HEK293 (cell line): ENCODE data around the gene CCL16.
A peak's percentile ranks its signal among the peaks of the same experiment; 100 is the strongest.

Source experiments
- CTCF ChIA-PET: fragments of 350-600 bp; formaldehyde crosslinking; extraction: SDS; loops from one replicate; lab custom pipeline; 2021; ENCODE audit warnings: antibody characterized with exemption; lab: Yijun Ruan, JAX
- POLR2A ChIA-PET: fragments of 300-600 bp; formaldehyde crosslinking; extraction: SDS; loops from one replicate; lab custom pipeline; 2020; ENCODE audit warnings: antibody characterized with exemption, inconsistent platforms; lab: Yijun Ruan, JAX
- H3K27ac ChIP-seq: fragments of 200-500 bp; sonication (Bioruptor generic); 2 replicates; pipeline ENCODE4 v1.5.1; 2014; ENCODE audit warnings: low read depth, low read length, control low read depth, inconsistent platforms; ENCODE audit errors: extremely low read depth
- H3K36me3 ChIP-seq, 2 experiments: fragments of 200-500 bp in 1 of 2; sonication (Bioruptor generic) in 1 of 2; 1 replicate in 1 of 2; 2 replicates in 1 of 2; pipeline ENCODE4 v1.5.1; 2014 to 2017; ENCODE audit warnings: inconsistent platforms in 2 of 2, low read length in 2 of 2; ENCODE audit not compliant: control insufficient read depth in 2 of 2, insufficient read depth in 1 of 2
- H3K4me1 ChIP-seq: fragments of 200-500 bp; sonication (Bioruptor generic); 2 replicates; pipeline ENCODE4 v1.5.1; 2014; ENCODE audit warnings: mild to moderate bottlenecking, low read length, inconsistent platforms; ENCODE audit not compliant: control insufficient read depth, insufficient read depth
- H3K4me3 ChIP-seq: 2 replicates; pipeline ENCODE4 v1.5.1; 2011; ENCODE audit warnings: low read depth, mild to moderate bottlenecking, control low read depth, low read length, moderate library complexity
- H3K9me3 ChIP-seq: fragments of 200-500 bp; sonication (Bioruptor generic); 2 replicates; pipeline ENCODE4 v1.5.1; 2014; ENCODE audit warnings: low read depth, low read length, inconsistent platforms; ENCODE audit not compliant: control insufficient read depth, insufficient read depth
- BCL11B ChIP-seq: fragments of 450-650 bp; formaldehyde crosslinking; IDR thresholded peaks from 2 replicates; pipeline ENCODE4 v1.5.1; 2016; ENCODE audit warnings: low read depth, missing biosample characterization, missing genetic modification characterization
- EGR2 ChIP-seq: fragments of 450-650 bp; formaldehyde crosslinking; IDR thresholded peaks from 2 replicates; pipeline ENCODE4 v1.5.1; 2016; ENCODE audit warnings: low read depth, missing biosample characterization, missing genetic modification characterization
- GLI2 ChIP-seq: fragments of 450-650 bp; formaldehyde crosslinking; IDR thresholded peaks from 2 replicates; pipeline ENCODE4; 2017; ENCODE audit warnings: missing biosample characterization, missing genetic modification characterization, low read depth, borderline replicate concordance
- KLF9 ChIP-seq: fragments of 450-650 bp; formaldehyde crosslinking; IDR thresholded peaks from 2 replicates; pipeline ENCODE4 v1.5.1; 2016; ENCODE audit warnings: missing biosample characterization, missing genetic modification characterization, low read depth
- MZF1 ChIP-seq: fragments of 450-650 bp; formaldehyde crosslinking; IDR thresholded peaks from 2 replicates; pipeline ENCODE4 v1.5.1; 2017; ENCODE audit warnings: missing biosample characterization, missing genetic modification characterization, borderline replicate concordance
- OVOL3 ChIP-seq: fragments of 450-650 bp; formaldehyde crosslinking; IDR thresholded peaks from 2 replicates; pipeline ENCODE4 v1.5.1; 2016; ENCODE audit warnings: missing biosample characterization, missing genetic modification characterization
- ZBTB20 ChIP-seq: fragments of 450-650 bp; formaldehyde crosslinking; IDR thresholded peaks from 2 replicates; pipeline ENCODE4 v1.5.1; 2016; ENCODE audit warnings: missing biosample characterization, missing genetic modification characterization
- ZIC2 ChIP-seq: fragments of 450-650 bp; formaldehyde crosslinking; IDR thresholded peaks from 2 replicates; pipeline ENCODE4 v1.5.1; 2016; ENCODE audit warnings: missing biosample characterization, missing genetic modification characterization
- ZNF133 ChIP-seq: fragments of 450-650 bp; formaldehyde crosslinking; IDR thresholded peaks from 2 replicates; pipeline ENCODE4 v1.5.1; 2016; ENCODE audit warnings: missing biosample characterization, missing genetic modification characterization
- ZNF202 ChIP-seq: fragments of 450-650 bp; formaldehyde crosslinking; IDR thresholded peaks from 2 replicates; pipeline ENCODE4 v1.5.1; 2016; ENCODE audit warnings: missing biosample characterization, missing genetic modification characterization, borderline replicate concordance
- ZNF211 ChIP-seq: fragments of 450-650 bp; formaldehyde crosslinking; IDR thresholded peaks from 2 replicates; pipeline ENCODE4 v1.5.1; 2016; ENCODE audit warnings: low read depth, missing biosample characterization, missing genetic modification characterization
- ZNF274 ChIP-seq, 2 experiments: fragments of 200-500 bp in 1 of 2; fragments of 450-650 bp in 1 of 2; sonication (Bioruptor generic) in 1 of 2; formaldehyde crosslinking in 1 of 2; IDR thresholded peaks; 2 replicates each; pipeline versions ENCODE4 v1.5.1 to v1.6.1; 2014 to 2016; ENCODE audit warnings: borderline replicate concordance in 1 of 2, inconsistent platforms in 1 of 2, low read length in 1 of 2, missing biosample characterization in 1 of 2, missing genetic modification characterization in 1 of 2
- ZNF416 ChIP-seq: fragments of 450-650 bp; formaldehyde crosslinking; IDR thresholded peaks from 2 replicates; pipeline ENCODE4 v1.5.1; 2016; ENCODE audit warnings: missing biosample characterization, missing genetic modification characterization
- ZNF48 ChIP-seq: fragments of 450-650 bp; formaldehyde crosslinking; IDR thresholded peaks from 2 replicates; pipeline ENCODE4 v1.5.1; 2016; ENCODE audit warnings: missing biosample characterization, missing genetic modification characterization
- ZNF561 ChIP-seq: fragments of 450-650 bp; IDR thresholded peaks from 2 replicates; pipeline ENCODE4 v1.5.1; 2018; ENCODE audit warnings: missing biosample characterization, missing genetic modification characterization, borderline replicate concordance
- ZNF610 ChIP-seq: fragments of 450-650 bp; formaldehyde crosslinking; IDR thresholded peaks from 2 replicates; pipeline ENCODE4 v1.5.1; 2016; ENCODE audit warnings: missing biosample characterization, missing genetic modification characterization, borderline replicate concordance
- ZNF660 ChIP-seq: fragments of 450-650 bp; IDR thresholded peaks from 2 replicates; pipeline ENCODE4 v1.5.1; 2018; ENCODE audit warnings: missing biosample characterization, mild to moderate bottlenecking, missing genetic modification characterization
- ZNF792 ChIP-seq: fragments of 450-650 bp; formaldehyde crosslinking; IDR thresholded peaks from 2 replicates; pipeline ENCODE4 v1.5.1; 2016; ENCODE audit warnings: missing biosample characterization, missing genetic modification characterization
- ZNF837 ChIP-seq: fragments of 450-650 bp; formaldehyde crosslinking; IDR thresholded peaks from 2 replicates; pipeline ENCODE4 v1.5.1; 2016; ENCODE audit warnings: missing biosample characterization, missing genetic modification characterization
- ZXDB ChIP-seq: fragments of 450-650 bp; formaldehyde crosslinking; IDR thresholded peaks from 2 replicates; pipeline ENCODE4 v1.5.1; 2016; ENCODE audit warnings: missing biosample characterization, missing genetic modification characterization
- TF ChIP-seq, protein P1 (sequence below): fragments of 450-650 bp; formaldehyde crosslinking; IDR thresholded peaks from 2 replicates; pipeline ENCODE4 v1.5.1; 2016; ENCODE audit warnings: missing biosample characterization, missing genetic modification characterization
- TF ChIP-seq, protein P2 (sequence below): fragments of 450-650 bp; formaldehyde crosslinking; conservative IDR thresholded peaks from 2 replicates; pipeline ENCODE4 v1.5.1; 2016; ENCODE audit warnings: low read depth, missing biosample characterization, missing genetic modification characterization
- TF ChIP-seq, protein P3 (sequence below): fragments of 450-650 bp; formaldehyde crosslinking; IDR thresholded peaks from 2 replicates; pipeline ENCODE4 v1.5.1; 2017; ENCODE audit warnings: missing biosample characterization, missing genetic modification characterization

The CCL16 gene

GRCh38 chr17:35977509-35977908 lies 3.8 kb downstream of the CCL16 start:
- Histone ChIP-seq H3K4me3 (no peak overlapping the region), H3K36me3 (no peaks in the 10 kb centered on the region), H3K27ac (no peak overlapping the region), H3K9me3 (no peaks in the 10 kb centered on the region), H3K4me1 (no peaks in the 10 kb centered on the region)
- ChIA-PET CTCF (interaction anchor here (0.5 to 5.6 kb wide), 10 partner anchors 8 to 1406 kb away, joined by 3 to 165 read pairs (median 4); no protein-coding TSS in a partner anchor), POLR2A (no interaction called here)
- TF ChIP-seq ZNF610 (no peak), ZNF274 (IDR thresholded peaks at IDR 0.05; ENCODE audit: low read length) (no peak), ZNF274 (tag by site-specific recombination; IDR thresholded peaks at IDR 0.05; ENCODE audit: borderline replicate concordance) (no peak), GLI2 (tag by site-specific recombination) (no peak), ZBTB20 (tag by site-specific recombination) (no peak), ZNF202 (tag by site-specific recombination) (no peak)

- CTCF ChIA-PET = interaction anchor here (1.1 to 13.6 kb wide), 6 partner anchors 8 to 509 kb away, joined by 3 to 330 read pairs (median 9); partner anchors contain the start of gene CCL16
- no peaks in the 10 kb centered on the region for H3K4me1 ChIP-seq
- no peaks in the 10 kb centered on the region for H3K9me3 ChIP-seq
- no peak overlapping the region for H3K4me3 ChIP-seq
- POLR2A ChIA-PET = no interaction called here
- TF ChIP-seq ZNF133 (peak; percentile 40; the same call in 1 of the 2 replicates), ZNF416 (tag by site-specific recombination) (no peak)
- TF ChIP-seq, all 188 proteins: peak for 1
- no peaks in the 10 kb centered on the region for H3K36me3 ChIP-seq
- no peak overlapping the region for H3K27ac ChIP-seq
Observed at GRCh38 chr17:35973333-35974260, 7.7 kb downstream of the CCL16 start.

- POLR2A ChIA-PET = no interaction called here
- CTCF ChIA-PET = interaction anchor here (0.6 to 13.6 kb wide), 7 partner anchors 9 to 1638 kb away, joined by 3 to 330 read pairs (median 10); partner anchors contain the start of gene CCL16
- H3K4me1 ChIP-seq = no peaks in the 10 kb centered on the region
- no peaks in the 10 kb centered on the region for H3K36me3 ChIP-seq
- H3K27ac ChIP-seq = no peak overlapping the region
- no peak overlapping the region for H3K4me3 ChIP-seq
- no peaks in the 10 kb centered on the region for H3K9me3 ChIP-seq
- TF ChIP-seq, protein P1, sequence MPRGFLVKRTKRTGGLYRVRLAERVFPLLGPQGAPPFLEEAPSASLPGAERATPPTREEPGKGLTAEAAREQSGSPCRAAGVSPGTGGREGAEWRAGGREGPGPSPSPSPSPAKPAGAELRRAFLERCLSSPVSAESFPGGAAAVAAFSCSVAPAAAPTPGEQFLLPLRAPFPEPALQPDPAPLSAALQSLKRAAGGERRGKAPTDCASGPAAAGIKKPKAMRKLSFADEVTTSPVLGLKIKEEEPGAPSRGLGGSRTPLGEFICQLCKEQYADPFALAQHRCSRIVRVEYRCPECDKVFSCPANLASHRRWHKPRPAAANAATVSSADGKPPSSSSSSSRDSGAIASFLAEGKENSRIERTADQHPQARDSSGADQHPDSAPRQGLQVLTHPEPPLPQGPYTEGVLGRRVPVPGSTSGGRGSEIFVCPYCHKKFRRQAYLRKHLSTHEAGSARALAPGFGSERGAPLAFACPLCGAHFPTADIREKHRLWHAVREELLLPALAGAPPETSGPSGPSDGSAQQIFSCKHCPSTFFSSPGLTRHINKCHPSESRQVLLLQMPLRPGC (tag by site-specific recombination) = no peak
- TF ChIP-seq ZNF211 (tag by site-specific recombination) = no peak
- no peak for TF ChIP-seq KLF9 (tag by site-specific recombination)
- TF ChIP-seq ZNF660 (tag by site-specific recombination) = no peak
- no peak for TF ChIP-seq OVOL3
- TF ChIP-seq ZNF792 (tag by site-specific recombination) = no peak
- TF ChIP-seq ZNF48 (tag by site-specific recombination) = no peak
- no peak for TF ChIP-seq ZXDB (tag by site-specific recombination)
- TF ChIP-seq, protein P2, sequence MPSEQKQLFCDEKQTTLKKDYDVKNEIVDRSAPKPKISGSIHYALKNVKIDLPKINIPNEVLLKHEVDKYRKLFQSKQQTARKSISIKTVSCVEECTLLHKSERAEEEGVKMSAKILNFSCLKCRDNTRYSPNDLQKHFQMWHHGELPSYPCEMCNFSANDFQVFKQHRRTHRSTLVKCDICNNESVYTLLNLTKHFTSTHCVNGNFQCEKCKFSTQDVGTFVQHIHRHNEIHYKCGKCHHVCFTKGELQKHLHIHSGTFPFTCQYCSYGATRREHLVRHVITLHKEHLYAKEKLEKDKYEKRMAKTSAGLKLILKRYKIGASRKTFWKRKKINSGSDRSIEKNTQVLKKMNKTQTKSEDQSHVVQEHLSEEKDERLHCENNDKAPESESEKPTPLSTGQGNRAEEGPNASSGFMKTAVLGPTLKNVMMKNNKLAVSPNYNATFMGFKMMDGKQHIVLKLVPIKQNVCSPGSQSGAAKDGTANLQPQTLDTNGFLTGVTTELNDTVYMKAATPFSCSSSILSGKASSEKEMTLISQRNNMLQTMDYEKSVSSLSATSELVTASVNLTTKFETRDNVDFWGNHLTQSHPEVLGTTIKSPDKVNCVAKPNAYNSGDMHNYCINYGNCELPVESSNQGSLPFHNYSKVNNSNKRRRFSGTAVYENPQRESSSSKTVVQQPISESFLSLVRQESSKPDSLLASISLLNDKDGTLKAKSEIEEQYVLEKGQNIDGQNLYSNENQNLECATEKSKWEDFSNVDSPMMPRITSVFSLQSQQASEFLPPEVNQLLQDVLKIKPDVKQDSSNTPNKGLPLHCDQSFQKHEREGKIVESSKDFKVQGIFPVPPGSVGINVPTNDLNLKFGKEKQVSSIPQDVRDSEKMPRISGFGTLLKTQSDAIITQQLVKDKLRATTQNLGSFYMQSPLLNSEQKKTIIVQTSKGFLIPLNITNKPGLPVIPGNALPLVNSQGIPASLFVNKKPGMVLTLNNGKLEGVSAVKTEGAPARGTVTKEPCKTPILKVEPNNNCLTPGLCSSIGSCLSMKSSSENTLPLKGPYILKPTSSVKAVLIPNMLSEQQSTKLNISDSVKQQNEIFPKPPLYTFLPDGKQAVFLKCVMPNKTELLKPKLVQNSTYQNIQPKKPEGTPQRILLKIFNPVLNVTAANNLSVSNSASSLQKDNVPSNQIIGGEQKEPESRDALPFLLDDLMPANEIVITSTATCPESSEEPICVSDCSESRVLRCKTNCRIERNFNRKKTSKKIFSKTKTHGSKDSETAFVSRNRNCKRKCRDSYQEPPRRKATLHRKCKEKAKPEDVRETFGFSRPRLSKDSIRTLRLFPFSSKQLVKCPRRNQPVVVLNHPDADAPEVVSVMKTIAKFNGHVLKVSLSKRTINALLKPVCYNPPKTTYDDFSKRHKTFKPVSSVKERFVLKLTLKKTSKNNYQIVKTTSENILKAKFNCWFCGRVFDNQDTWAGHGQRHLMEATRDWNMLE = no peak
- TF ChIP-seq ZNF561 = no peak
- no peak for TF ChIP-seq MZF1
- TF ChIP-seq, protein P3, sequence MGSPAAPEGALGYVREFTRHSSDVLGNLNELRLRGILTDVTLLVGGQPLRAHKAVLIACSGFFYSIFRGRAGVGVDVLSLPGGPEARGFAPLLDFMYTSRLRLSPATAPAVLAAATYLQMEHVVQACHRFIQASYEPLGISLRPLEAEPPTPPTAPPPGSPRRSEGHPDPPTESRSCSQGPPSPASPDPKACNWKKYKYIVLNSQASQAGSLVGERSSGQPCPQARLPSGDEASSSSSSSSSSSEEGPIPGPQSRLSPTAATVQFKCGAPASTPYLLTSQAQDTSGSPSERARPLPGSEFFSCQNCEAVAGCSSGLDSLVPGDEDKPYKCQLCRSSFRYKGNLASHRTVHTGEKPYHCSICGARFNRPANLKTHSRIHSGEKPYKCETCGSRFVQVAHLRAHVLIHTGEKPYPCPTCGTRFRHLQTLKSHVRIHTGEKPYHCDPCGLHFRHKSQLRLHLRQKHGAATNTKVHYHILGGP = no peak
- no peak for TF ChIP-seq BCL11B (tag by site-specific recombination)
- TF ChIP-seq ZIC2 (tag by site-specific recombination) = no peak
- TF ChIP-seq ZNF837 (tag by site-specific recombination) = no peak
- TF ChIP-seq EGR2 (tag by site-specific recombination) = no peak
Observed at GRCh38 chr17:35972945-35973332, 8.4 kb downstream of the CCL16 start.
